ENCODE data around the gene TULP3. TPM values are rescaled to one million over a fixed set of nuclear protein-coding genes. Genes with fewer than 3 reads are reported as not detected.
"Not testable (repeated sequence)": the region's sequence is repeated elsewhere in the genome, so short reads cannot be mapped to it uniquely, and the experiment has no call there.

The TULP3 gene
- total and polyA plus RNA-seq, 2 experiments from 2014 or later: 19.0 to 22.9 TPM

GRCh38 chr12:2864198-2864597, 26.5 kb upstream of the TULP3 start:
- no peaks in the 10 kb centered on the region for H4K20me1 ChIP-seq (ENCODE audit: insufficient read depth, poor library complexity, severe bottlenecking)
- H2AFZ ChIP-seq: no peak overlapping the region
- no peaks in the 10 kb centered on the region for H3K27me3 ChIP-seq
- no peaks in the 10 kb centered on the region for H3K9me2 ChIP-seq (replicated peaks; ENCODE audit: insufficient read depth)
- DNase-seq (ENCODE audit: low spot score): no peak
- no peak overlapping the region for H3K4me3 ChIP-seq
- H3K9me3 ChIP-seq (ENCODE audit: low read depth): no peaks in the 10 kb centered on the region
- no peaks in the 10 kb centered on the region for H3K79me2 ChIP-seq
- no peak overlapping the region for H3K27ac ChIP-seq
- H3K4me1 ChIP-seq (ENCODE audit: insufficient read depth): no peaks in the 10 kb centered on the region
- 98% methylated on average over 9 of the region's 9 CpGs for WGBS (ENCODE audit: low lambda C conversion rate, missing lambda C conversion rate)
- H3K4me2 ChIP-seq: no peak overlapping the region
- H3K36me3 ChIP-seq (replicated peaks; ENCODE audit: insufficient read depth, low read depth): no peaks in the 10 kb centered on the region
- no peak for TF ChIP-seq EZH2phosphoT487 (IDR thresholded peaks at IDR 0.05; ENCODE audit: low read depth, severe bottlenecking, unreplicated experiment)
- no peak for TF ChIP-seq EZH2 (IDR thresholded peaks at IDR 0.05; ENCODE audit: borderline replicate concordance)
- TF ChIP-seq, protein P1, sequence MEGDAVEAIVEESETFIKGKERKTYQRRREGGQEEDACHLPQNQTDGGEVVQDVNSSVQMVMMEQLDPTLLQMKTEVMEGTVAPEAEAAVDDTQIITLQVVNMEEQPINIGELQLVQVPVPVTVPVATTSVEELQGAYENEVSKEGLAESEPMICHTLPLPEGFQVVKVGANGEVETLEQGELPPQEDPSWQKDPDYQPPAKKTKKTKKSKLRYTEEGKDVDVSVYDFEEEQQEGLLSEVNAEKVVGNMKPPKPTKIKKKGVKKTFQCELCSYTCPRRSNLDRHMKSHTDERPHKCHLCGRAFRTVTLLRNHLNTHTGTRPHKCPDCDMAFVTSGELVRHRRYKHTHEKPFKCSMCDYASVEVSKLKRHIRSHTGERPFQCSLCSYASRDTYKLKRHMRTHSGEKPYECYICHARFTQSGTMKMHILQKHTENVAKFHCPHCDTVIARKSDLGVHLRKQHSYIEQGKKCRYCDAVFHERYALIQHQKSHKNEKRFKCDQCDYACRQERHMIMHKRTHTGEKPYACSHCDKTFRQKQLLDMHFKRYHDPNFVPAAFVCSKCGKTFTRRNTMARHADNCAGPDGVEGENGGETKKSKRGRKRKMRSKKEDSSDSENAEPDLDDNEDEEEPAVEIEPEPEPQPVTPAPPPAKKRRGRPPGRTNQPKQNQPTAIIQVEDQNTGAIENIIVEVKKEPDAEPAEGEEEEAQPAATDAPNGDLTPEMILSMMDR (IDR thresholded peaks at IDR 0.05; ENCODE audit: poor library complexity): no peak

GRCh38 chr12:2868986-2869632, 21.6 kb upstream of the TULP3 start:
- not testable (repeated sequence) for H3K27me3 ChIP-seq

DNA sequence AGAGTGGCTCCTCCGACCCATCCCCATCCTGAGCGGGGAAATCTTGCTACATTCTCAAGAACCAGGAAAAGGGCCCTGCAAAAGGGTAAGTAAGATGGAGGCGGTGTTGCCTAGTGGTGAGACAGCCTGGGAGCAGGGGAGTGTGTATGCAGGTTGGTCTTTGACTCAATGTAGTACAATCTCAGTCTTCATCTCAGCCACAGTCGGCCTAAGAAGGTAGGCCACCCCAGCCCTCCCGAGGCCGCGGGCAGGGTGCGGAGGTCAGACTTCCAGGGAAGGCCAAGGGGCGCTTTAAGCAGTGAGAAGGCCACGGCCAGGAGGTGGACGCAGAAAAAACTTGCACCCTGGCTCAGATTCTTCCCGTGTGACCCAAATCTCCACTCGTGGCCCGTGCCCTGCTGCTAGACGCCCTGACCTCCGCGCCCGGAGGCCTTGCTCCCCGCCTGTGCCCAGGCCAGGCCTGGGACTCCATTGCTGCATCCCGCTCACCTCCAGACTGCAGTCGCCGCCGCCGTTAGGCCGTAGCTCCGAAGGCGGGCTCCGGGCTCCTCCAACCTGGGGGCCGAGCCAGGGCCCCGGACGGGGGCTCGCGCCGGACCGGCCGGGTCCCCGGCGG, 14.2 kb upstream of the TULP3 start:
- peak overlapping the region; percentile 98 for H3K4me2 ChIP-seq
- TF ChIP-seq EZH2phosphoT487 (IDR thresholded peaks at IDR 0.05; ENCODE audit: low read depth, severe bottlenecking, unreplicated experiment): no peak
- TF ChIP-seq EZH2 (IDR thresholded peaks at IDR 0.05; ENCODE audit: borderline replicate concordance): no peak
- TF ChIP-seq, protein P1 (IDR thresholded peaks at IDR 0.05; ENCODE audit: poor library complexity): no peak
- H4K20me1 ChIP-seq (ENCODE audit: insufficient read depth, poor library complexity, severe bottlenecking): no peaks in the 10 kb centered on the region
- H3K4me3 ChIP-seq: peak overlapping the region; percentile 39
- H3K9me2 ChIP-seq (replicated peaks; ENCODE audit: insufficient read depth): no peaks in the 10 kb centered on the region
- H3K27me3 ChIP-seq: no peaks in the 10 kb centered on the region
- H3K4me1 ChIP-seq (ENCODE audit: insufficient read depth): peaks cover 17% of the 10 kb centered on the region
- peak overlapping the region; percentile 65 for H2AFZ ChIP-seq
- no peaks in the 10 kb centered on the region for H3K9me3 ChIP-seq (ENCODE audit: low read depth)
- WGBS (ENCODE audit: low lambda C conversion rate, missing lambda C conversion rate): 3% methylated on average over 38 of the region's 38 CpGs
- no peak for DNase-seq (ENCODE audit: low spot score)
- no peaks in the 10 kb centered on the region for H3K36me3 ChIP-seq (replicated peaks; ENCODE audit: insufficient read depth, low read depth)
- H3K27ac ChIP-seq: peak overlapping the region; percentile 41
- peaks cover 57% of the 10 kb centered on the region for H3K79me2 ChIP-seq

More at GRCh38 chr12:2868986-2869632, 21.6 kb upstream of the TULP3 start:
- not testable (repeated sequence) for H3K9me2 ChIP-seq (replicated peaks; ENCODE audit: insufficient read depth); DNase-seq (ENCODE audit: low spot score); H3K36me3 ChIP-seq (replicated peaks; ENCODE audit: insufficient read depth, low read depth); H2AFZ ChIP-seq; H3K4me1 ChIP-seq (ENCODE audit: insufficient read depth); H3K9me3 ChIP-seq (ENCODE audit: low read depth); H3K27ac ChIP-seq; H3K79me2 ChIP-seq; H3K4me3 ChIP-seq; H4K20me1 ChIP-seq (ENCODE audit: insufficient read depth, poor library complexity, severe bottlenecking); H3K4me2 ChIP-seq
- WGBS (ENCODE audit: low lambda C conversion rate, missing lambda C conversion rate): 90% methylated on average over 9 of the region's 9 CpGs

Measured in hepatocyte (in vitro differentiated cells).